LoVo (cell line): ENCODE data around the gene WWOX.

Experiments used
- DNase-seq: peaks from one replicate; pipeline ENCODE4 v3.0.0-alpha.2; 2016; ENCODE audit warnings: low spot score

WWOX gene

GRCh38 chr16:78437352-78437968, 338.0 kb downstream of the WWOX start:
- peak; percentile 0 for DNase-seq

- DNase-seq, result no peak
Observed at GRCh38 chr16:78438219-78438618, 338.8 kb downstream of the WWOX start.

- no peak for DNase-seq
Observed at GRCh38 chr16:78438632-78439031, 339.2 kb downstream of the WWOX start.

GRCh38 chr16:78439646-78440045, 340.2 kb downstream of the WWOX start:
- DNase-seq, result no peak

- DNase-seq, result no peak
Observed at GRCh38 chr16:78441298-78441697, 341.8 kb downstream of the WWOX start.

GRCh38 chr16:78443542-78444364, 344.3 kb downstream of the WWOX start:
- no peak for DNase-seq

GRCh38 chr16:78445818-78446217, 346.4 kb downstream of the WWOX start:
- no peak for DNase-seq

- DNase-seq, result peak; percentile 19
Observed at GRCh38 chr16:78446486-78446885, 347.0 kb downstream of the WWOX start.

GRCh38 chr16:78446992-78447563, 347.6 kb downstream of the WWOX start:
- no peak for DNase-seq

GRCh38 chr16:78448658-78449271, 349.3 kb downstream of the WWOX start:
- DNase-seq, result no peak

GRCh38 chr16:78450255-78450654, 350.8 kb downstream of the WWOX start:
- no peak for DNase-seq

GRCh38 chr16:78452025-78452555, 352.6 kb downstream of the WWOX start:
- no peak for DNase-seq

GRCh38 chr16:78455861-78456260, 356.4 kb downstream of the WWOX start:
- no peak for DNase-seq

- no peak for DNase-seq
Observed at GRCh38 chr16:78458588-78458987, 359.1 kb downstream of the WWOX start.

GRCh38 chr16:78460428-78460827, 361.0 kb downstream of the WWOX start:
- no peak for DNase-seq

GRCh38 chr16:78461087-78461486, 361.6 kb downstream of the WWOX start:
- no peak for DNase-seq

GRCh38 chr16:78461496-78462287, 362.2 kb downstream of the WWOX start:
- no peak for DNase-seq

GRCh38 chr16:78462288-78463208, 363.1 kb downstream of the WWOX start:
- no peak for DNase-seq

GRCh38 chr16:78463591-78463990, 364.1 kb downstream of the WWOX start:
- no peak for DNase-seq

- DNase-seq, result no peak
Observed at GRCh38 chr16:78464833-78465232, 365.4 kb downstream of the WWOX start.

GRCh38 chr16:78465730-78466129, 366.3 kb downstream of the WWOX start:
- DNase-seq, result no peak
